Left forelimb (tissue), 1 donor: Measurements from ENCODE around the gene CPLX1.

ENCODE experiments used
- DNase-seq: peaks from one replicate; pipeline ENCODE4 v3.0.0-alpha.2; 2018; ENCODE audit warnings: low spot score

The CPLX1 gene

DNA sequence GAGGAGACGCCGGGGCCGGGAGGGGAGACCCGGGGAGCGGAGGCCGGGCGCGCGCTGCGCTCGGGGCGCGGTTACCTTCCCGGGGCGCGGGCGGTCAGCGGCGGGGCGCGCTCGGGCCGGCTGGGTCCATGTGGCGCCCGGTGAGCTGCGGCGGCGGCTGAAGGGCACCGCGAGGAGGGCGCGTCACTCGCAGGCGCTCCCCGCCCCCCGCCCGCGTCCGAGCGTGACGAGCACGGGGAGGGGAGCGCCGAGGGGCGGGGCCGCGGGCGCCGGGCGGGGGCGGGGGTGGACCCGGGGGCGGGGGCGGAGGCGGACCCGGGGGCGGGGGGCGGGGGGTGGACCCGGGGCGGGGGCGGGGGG is at the start of gene CPLX1:
CPLX1 (minus strand) TSS at position 159 of the 360 bp plus-strand sequence. CDS start 1,607 bp downstream, outside the sequence.
- no peak for DNase-seq

- no peak for DNase-seq
Observed at GRCh38 chr4:874971-875817, 49.3 kb upstream of the CPLX1 start.

GRCh38 chr4:874056-874455 is 48.1 kb upstream of the CPLX1 start:
- DNase-seq, result no peak

- DNase-seq, result no peak
Observed at GRCh38 chr4:872241-872981, 46.5 kb upstream of the CPLX1 start.

- no peak for DNase-seq
Observed at GRCh38 chr4:871484-871883, 45.6 kb upstream of the CPLX1 start.

- DNase-seq, result no peak
Observed at GRCh38 chr4:870951-871350, 45.0 kb upstream of the CPLX1 start.

- DNase-seq, result no peak
Observed at GRCh38 chr4:869776-870175, 43.8 kb upstream of the CPLX1 start.

- no peak for DNase-seq
Observed at GRCh38 chr4:868421-868820, 42.5 kb upstream of the CPLX1 start.

GRCh38 chr4:867526-868250 is 41.8 kb upstream of the CPLX1 start:
- DNase-seq, result no peak

DNA sequence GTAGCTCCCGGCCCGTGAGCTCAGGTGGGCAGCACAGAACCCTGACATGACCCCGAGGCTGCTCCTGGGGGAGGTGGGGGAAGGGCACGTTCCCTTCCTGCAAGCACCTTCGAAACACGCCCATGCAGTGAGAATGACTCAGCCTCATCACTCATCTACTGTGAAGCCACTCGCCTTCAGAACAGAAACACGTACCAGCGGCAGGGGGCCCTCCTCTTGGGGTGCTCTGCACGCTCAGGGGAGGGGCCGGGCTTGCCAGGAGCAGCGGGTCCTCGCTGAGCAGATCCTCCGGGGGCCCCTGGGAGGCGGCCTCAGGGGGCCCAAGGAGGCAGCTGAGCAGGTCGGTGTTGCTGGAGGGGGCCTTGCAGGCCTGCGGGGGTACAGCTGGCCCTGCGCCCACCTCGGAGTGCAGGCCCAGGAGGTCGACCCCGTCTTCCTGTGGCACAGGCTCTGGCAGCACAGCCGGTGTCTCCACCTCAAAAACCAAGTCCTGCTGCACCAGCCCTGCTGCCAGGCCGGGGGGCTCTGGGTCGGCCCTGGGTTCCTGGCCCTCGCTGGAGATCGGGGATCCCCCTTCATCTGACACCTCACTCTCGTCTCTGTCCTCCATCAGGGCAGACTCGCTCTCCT is 40.9 kb upstream of the CPLX1 start:
- no peak for DNase-seq

DNA sequence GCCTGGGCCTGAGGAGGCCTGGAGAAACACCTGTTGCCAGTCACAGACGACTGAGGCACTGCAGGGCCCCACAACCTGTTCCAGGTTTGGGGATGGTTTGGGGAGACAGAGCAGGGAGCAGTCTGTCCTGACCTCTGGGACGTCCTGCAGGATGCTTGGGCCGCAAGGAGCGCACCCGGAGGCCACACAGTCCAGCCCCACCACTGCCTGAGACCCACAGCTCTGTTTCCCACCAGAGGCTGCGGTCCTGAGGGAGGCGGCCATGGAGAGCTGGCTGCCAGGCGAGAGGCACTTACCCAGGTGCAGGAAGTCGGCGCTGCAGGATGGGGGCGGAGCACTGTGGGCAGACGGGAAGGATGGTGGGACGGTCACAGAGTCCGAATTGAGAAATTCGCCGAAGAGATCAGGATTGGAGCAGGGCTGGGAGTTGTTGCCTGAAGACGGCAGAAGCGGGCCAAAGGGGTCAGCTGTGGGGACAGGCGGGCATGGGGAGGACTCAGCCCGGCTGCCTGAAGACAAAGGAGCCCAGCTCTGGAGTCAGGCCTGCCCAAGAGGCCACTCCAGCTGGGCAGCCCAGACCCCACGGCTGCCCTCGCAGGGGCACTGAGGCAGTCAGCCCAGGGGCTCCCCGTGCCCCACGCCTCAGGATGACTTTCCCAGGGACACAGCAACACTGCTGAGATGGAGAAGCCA is 40.3 kb upstream of the CPLX1 start:
- no peak for DNase-seq

DNA sequence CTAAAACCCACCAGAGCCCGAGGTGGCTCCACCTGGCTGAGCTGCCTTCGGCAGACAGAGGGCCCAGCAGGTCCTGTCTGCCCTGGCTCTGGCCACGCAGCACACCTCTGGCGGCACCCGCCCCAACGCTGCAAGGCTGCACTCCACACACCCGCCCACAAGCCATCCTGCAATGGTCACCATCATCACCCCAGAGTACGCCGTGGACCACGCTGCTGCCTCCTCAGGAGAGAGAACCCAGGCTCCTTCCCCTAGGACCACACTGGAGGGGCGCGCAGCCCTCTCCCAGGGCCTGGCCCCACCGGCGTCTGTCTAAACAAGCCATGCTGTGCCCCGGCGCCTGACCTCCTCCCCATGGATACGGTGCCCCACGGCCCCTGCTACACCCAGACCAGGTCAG is 39.6 kb upstream of the CPLX1 start:
- no peak for DNase-seq

DNA sequence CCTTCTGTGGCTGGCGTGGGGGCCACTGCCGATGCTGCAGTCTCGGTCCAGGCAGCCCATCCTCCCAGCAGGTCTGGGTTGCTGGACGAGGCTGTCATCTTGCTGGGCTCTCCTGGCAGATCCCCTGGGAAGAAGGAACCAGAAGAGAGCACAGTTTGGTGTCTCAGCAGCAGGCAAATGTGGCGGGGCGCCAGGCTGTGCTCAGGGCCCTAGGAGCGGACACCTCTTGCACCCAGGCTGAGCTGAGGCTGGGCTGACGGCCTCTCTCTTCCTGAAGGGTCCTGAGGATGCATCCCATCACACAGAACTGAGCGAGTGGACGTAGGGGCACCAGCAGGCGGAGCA is 39.2 kb upstream of the CPLX1 start:
- no peak for DNase-seq

GRCh38 chr4:864456-865120 is 38.7 kb upstream of the CPLX1 start:
- no peak for DNase-seq

DNA sequence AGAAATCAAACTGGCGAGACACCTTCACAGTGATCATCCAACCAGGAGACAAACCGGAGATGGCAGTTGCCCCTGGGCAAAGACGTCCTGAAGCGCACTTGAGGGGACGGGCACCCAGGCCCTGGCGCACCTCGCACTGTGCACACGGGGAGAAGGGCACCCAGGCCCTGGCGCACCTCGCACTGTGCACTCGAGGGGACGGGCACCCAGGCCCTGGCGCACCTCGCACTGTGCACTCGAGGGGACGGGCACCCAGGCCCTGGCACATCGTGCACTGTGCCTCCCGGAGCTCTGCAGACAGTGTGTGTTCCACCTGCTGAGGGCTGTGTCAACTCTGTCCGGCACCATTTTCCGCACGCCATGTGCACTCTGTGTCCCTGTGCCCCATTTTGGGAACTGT is 34.6 kb upstream of the CPLX1 start:
- no peak for DNase-seq

- no peak for DNase-seq
Observed at GRCh38 chr4:859496-859895, 33.6 kb upstream of the CPLX1 start.

- no peak for DNase-seq
Observed at GRCh38 chr4:858831-859451, 33.0 kb upstream of the CPLX1 start.

DNA sequence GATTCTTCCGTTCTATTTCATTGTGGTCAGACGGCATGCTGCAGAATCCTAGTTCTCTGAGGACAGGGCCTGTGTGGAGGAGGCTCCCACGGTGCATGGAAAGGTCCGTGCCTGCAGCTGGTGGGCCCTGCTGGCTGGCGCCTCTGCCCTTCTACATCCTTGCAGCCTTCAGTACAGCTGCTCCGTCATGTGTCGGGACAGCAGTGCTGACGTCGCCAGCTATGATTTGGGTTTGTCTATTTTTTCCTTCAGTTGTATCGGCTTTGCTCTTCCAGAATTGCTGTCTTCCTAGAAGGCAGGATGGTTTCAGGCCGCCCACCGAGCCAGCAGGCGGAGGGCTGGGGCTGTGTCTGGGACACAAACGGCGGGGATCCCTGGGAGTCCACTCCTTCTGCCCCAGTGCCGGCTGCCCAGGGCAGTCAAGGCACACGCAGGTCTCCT is 32.1 kb upstream of the CPLX1 start:
- no peak for DNase-seq

GRCh38 chr4:857461-857860 is 31.5 kb upstream of the CPLX1 start:
- no peak for DNase-seq

DNA sequence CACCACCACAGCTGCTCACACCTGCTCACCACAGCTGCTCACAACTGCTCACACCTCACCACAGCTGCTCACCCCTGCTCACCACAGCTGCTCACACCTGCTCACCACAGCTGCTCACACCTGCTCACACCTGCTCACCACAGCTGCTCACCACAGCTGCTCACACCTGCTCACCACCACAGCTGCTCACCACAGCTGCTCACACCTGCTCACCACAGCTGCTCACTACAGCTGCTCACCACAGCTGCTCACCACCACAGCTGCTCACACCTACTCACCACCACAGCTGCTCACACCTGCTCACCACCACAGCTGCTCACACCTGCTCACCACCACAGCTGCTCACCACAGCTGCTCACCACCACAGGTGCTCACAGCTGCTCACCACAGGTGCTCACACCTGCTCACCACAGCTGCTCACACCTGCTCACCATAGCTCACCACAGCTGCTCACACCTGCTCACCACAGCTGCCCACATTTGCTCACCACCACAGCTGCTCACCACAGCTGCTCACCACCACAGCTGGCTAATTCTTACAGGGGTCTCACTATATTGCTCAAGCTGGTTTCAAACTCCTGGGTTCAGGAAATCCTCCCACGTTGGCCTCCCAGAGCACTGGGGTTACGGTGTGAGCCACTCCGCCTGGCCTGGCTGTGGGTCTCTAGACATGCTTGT is 30.4 kb upstream of the CPLX1 start:
- DNase-seq, result no peak
